GM19452 (cell line): ENCODE results near the gene PAGR1.

Source experiments
- ATAC-seq: cut with Tn5 transposase; IDR thresholded peaks from one replicate; pipeline ENCODE4 v1.9.1; 2021; ENCODE audit not compliant: unreplicated experiment

PAGR1 gene

DNA sequence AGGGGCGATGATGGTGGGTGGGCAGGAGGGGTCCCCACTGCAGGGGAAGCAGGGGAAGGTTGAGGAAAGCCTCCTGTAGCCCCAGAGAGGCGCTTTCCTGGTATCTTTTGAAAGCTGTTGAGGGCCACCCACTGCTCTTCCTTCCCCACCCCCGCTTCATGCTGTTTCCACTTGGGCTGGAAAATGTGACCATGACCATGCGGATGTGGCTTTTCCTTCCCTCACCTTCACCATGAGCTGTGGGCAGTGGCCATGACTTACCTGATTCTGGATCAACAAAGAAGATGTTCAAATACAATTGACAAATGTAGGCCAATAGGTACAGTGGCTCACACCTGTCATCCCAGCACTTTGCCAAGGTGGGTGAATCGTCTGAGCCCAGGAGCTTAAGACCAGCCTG lies 18.1 kb downstream of the PAGR1 start:
- no peak for ATAC-seq

DNA sequence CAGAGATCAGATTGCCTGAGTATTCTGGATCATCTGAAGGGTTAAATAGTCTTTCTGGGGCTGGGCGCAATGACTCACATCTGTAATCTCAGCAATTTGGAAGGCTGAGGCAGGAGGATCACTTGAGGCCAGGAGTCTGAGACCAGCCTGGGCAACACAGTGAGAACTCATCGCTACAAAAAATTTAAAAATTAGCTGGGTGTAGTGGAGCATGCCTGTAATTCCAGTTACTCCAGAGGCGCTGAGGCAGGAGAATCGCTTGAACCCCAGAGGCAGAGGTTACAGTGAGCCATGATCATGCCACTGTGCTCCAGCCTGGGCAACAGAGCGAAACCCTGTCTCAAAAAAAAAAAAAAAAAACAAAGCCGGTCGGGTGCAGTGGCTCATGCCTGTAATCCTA lies 20.0 kb downstream of the PAGR1 start:
- no peak for ATAC-seq

- no peak for ATAC-seq
Observed at GRCh38 chr16:29836623-29837022, 20.7 kb downstream of the PAGR1 start.

- ATAC-seq, result no peak
Observed at GRCh38 chr16:29837841-29838240, 21.9 kb downstream of the PAGR1 start.

DNA sequence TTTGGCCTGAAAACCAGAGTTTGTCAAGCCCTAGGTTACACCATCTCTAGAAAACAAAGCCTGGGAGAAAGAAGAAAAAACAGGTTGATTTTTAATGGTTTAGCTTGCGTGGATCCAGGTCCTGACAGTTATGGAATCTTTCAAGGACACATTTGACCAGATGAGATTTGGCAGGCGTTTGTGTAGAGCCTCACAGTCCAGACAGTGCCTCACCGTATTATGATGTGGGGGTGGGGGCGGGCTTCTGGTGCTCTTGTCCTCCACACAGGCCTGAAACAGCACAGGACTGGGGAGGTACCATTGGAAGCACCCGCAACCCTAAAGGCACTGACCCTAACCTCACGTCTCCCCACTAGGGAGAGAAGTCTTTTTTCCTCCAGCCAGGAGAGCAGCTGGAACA lies 23.9 kb downstream of the PAGR1 start:
- ATAC-seq, result no peak

- no peak for ATAC-seq
Observed at GRCh38 chr16:29840240-29840639, 24.3 kb downstream of the PAGR1 start.

DNA sequence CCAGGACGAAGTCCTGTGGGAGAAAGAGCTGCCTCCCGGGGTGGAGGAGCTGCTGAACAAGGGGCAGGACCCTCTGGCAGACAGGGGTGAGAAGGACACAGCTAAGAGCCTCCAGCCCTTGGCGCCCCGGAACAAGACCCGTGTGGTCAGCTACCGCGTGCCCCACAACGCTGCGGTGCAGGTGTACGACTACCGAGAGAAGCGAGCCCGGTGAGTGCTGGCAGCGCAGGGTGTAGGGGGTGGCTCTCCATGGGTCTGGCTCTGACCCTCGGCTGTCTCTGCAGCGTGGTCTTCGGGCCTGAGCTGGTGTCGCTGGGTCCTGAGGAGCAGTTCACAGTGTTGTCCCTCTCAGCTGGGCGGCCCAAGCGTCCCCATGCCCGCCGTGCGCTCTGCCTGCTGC lies 25.7 kb downstream of the PAGR1 start:
- ATAC-seq, result no peak

DNA sequence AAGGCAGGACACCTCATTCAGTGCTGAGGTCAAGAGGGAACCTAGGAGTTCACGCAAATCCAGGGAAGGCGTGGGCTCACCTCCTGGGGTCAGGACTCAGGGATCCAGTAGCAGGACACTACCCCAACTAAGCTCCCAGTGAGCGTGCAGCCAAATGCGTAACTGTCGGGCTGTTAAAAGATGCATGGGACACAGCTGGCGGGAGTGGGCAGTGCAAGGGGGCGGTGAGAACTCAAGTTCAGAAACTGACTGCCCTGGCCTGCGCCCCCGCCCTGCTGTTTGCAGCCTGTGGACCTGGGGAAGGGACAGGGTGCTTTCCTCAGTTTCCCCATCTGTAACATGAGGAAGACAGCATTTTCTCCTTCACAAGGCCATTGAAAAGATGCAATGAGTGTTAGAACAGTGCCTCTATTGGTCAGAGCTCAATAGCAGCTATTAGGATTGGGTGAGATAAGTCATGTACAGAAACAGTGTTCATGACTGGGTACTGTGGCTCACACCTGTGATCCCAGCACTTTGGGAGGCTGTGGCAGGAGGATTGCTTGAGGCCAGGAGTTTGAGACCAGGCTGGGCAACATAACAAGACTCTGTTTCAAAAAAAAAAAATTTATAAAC lies 26.9 kb downstream of the PAGR1 start:
- no peak for ATAC-seq

- no peak for ATAC-seq
Observed at GRCh38 chr16:29843931-29844330, 28.0 kb downstream of the PAGR1 start.

DNA sequence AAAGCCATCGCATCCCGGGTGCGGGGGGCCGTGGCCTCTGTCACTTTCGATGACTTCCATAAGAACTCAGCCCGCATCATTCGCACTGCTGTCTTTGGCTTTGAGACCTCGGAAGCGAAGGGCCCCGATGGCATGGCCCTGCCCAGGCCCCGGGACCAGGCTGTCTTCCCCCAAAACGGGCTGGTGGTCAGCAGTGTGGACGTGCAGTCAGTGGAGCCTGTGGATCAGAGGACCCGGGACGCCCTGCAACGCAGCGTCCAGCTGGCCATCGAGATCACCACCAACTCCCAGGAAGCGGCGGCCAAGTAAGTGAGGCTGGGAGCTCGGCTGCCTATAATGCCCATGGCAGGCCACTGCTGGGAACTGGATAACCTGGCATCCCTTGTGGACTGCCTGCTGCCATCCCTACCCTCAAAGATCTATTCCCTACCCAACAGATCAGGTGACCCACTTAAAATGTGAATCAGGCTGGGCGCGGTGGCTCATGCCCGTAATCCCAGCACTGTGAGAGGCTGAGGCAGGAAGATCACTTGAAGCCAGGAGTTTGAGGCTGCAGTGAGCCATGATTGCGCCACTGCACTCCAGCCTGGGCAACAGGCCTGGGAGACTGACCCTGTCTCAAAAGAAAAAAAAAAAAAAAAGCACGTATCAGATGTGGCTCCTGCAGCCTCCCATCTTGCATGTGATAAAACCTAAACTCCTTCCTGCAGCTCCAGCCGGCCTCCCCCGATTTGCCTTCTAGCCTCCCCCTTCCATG lies 28.8 kb downstream of the PAGR1 start:
- no peak for ATAC-seq

DNA sequence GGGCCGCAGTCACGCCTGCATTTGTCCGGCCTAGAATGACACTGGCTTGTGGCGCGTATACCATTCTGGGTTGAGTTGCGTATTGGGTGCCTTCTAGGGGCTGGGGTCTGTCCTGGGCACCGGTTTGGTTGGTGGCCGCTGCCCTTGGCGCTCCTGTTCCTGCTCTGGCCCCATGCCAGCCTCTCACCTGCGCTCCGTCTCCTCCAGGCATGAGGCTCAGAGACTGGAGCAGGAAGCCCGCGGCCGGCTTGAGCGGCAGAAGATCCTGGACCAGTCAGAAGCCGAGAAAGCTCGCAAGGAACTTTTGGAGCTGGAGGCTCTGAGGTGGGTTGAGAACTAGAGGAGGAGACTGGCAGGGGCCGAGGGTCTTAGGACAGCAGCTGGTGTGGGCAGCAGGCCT lies 29.7 kb downstream of the PAGR1 start:
- ATAC-seq, result no peak

- ATAC-seq, result no peak
Observed at GRCh38 chr16:29848420-29849297, 32.7 kb downstream of the PAGR1 start.

- ATAC-seq, result no peak
Observed at GRCh38 chr16:29849505-29849904, 33.6 kb downstream of the PAGR1 start.

DNA sequence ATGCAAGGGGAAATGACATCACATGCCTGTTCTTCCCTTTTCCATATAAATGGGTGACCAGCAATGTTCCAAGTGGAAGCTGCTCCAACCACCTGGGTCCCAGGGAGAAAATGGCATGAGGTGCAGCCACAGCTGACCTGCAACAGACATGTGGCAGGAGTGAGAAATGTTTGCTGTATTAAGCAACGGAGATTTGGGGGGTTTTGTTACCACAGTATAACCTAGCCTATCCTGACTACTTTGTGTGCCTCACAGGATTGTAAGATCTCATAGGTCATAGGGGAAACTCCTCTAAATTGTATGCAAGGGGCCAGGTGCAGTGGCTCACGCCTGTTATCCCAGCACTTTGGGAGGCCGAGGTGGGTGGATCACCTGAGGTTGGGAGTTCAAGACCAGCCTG lies 35.0 kb downstream of the PAGR1 start:
- ATAC-seq, result no peak

DNA sequence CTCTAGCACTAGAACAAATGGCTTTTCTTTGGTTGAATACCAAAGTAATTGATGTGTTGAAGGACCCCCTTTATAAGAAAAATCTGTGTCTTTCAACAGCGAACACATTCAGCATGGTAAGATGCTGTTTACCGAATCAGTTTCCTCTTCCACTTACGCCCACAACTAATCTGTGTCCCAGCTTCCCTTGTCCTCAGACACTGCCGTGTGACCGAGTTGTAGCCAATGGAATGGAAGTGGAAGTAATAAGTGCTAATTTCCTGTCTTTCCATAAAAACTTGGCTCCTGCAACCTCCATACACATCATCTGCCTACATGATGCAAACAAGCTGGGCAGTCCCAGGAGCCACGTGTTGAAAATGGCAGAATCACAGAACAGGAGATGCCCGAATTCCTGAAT lies 36.7 kb downstream of the PAGR1 start:
- ATAC-seq, result no peak

- ATAC-seq, result no peak
Observed at GRCh38 chr16:29854520-29855100, 38.7 kb downstream of the PAGR1 start.

DNA sequence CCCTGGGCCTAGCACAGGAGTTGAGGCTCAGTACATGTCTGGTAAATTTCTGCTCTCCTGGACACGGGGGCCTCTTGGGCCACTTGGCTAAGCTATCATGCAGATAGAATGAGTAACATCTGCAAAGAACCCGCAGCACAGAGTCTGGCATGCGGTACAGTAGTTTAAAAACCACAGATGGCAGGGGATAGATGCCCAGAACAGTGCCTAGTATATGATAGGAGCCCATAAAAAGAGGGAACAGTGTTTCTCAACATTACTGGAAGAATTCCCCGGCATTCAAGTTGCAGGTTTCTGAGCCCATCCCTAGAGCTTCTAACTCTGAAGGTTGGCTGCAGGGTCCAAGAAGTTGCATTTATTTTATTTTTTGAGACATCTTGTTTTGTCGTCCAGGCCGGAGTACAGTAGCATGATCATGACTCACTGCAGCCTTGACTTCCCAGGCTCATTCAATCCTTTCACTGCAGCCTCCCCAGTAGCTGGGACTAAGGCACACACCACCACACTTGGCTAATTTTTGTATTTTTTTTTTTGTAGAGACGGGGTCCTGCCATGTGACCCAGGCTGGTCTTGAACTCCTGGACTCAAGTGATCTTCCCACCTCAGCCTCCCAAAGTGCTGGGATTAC lies 41.3 kb downstream of the PAGR1 start:
- ATAC-seq, result no peak

DNA sequence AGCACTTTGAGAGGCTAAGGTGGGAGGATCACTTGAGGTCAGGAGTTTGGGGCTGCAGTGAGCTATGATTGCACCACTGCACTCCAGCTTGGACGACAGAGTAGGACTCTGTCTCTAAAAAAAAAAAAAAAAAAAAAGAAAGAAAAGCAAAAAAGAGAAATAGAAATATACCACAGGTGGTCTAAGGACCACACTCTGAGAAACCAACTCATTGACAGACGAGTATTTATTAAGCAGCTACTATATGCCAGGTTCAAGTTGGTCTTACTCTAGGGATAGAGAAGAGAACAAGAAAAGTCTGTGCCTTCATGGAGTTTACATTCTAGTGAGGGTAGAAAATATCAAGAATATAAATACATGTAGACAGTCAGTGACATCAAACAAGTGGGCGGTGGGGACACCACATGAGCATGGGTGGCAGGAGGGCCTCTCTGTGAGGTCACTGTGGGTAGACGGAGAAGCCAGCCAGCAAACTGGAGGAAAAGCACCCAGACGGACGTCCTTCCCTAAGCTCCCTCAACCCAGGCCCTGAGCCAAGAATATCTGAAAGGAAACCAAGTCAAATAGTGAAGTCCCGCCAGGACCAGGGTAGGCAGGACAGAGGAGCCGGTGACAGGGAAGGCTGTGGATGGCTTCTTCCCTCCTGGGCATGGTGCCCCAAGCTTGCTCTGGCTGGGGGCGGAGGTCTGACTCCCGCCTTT lies 42.3 kb downstream of the PAGR1 start:
- no peak for ATAC-seq

DNA sequence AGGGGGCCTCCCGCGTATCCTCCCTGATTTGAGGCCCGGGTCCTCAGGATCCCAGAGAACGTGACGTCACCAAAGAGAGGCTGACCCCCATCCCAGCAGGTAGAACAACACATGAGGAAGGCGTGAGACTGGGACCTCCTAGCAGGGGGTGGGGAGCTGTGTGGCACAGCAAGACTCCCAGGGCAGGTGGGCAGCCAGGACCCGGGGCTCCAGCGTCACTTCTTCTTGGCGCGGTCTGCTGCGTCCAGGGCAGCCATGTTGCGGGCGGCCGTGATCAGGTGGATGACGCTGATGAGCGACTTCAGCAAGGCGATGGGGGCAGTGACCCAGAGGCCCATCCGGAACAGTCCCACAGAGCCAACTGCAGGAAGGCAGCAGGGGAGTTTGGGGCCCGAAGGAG lies 43.0 kb downstream of the PAGR1 start:
- ATAC-seq, result no peak

DNA sequence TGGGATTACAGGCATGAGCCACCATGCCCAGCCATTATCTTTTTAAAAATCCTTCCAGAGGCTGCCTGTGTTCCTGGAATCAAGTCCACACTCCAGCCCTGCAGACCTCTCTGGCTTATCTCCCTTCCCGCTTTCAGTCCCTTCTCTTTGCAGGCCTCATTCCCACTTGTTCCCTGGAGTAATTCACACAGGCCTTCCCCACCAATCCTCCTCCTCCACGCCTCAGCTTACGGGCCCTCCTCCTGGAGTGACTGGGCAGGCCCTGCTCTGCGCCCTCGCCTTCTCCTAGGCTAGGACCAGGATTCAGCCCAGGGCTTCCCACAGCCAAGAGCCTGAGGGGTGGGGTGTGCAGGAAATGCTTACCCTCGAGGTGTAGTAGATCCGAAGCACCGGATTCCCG lies 44.3 kb downstream of the PAGR1 start:
- ATAC-seq, result no peak
